HG03575 (cell line): Measurements from ENCODE around the gene NPPA.
A peak's percentile ranks its signal among the peaks of the same experiment; 100 is the strongest.
"Not testable (repeated sequence)": the region's sequence is repeated elsewhere in the genome, so short reads cannot be mapped to it uniquely, and the experiment has no call there.

Experiments
- ATAC-seq: cut with Tn5 transposase; IDR thresholded peaks from one replicate; pipeline ENCODE4 v1.9.1; 2021; ENCODE audit not compliant: unreplicated experiment, insufficient number of reproducible peaks, low FRiP score; ENCODE audit errors: extremely low read depth

Gene NPPA

DNA sequence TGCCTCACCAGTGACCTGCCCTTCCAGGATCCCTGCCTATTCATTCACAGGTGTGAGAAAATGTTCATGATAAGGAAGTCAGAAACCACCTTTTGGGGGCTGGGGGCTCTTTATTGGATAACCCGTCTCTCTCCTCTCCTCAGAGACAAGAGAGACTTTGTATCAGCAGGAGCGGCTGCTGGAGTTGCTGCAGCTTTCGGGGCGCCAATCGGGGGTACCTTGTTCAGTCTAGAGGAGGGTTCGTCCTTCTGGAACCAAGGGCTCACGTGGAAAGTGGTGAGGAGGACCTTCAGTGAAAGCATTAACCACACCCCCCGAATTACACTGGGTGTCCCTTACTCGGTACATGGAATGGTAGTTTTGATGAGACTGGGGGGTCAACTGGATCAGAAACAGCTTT lies 20.6 kb downstream of the NPPA start:
- no peak for ATAC-seq

GRCh38 chr1:11825131-11825530 lies 22.5 kb downstream of the NPPA start:
- ATAC-seq = no peak

- ATAC-seq = no peak
Measured at GRCh38 chr1:11823366-11824137, 24.0 kb downstream of the NPPA start.

DNA sequence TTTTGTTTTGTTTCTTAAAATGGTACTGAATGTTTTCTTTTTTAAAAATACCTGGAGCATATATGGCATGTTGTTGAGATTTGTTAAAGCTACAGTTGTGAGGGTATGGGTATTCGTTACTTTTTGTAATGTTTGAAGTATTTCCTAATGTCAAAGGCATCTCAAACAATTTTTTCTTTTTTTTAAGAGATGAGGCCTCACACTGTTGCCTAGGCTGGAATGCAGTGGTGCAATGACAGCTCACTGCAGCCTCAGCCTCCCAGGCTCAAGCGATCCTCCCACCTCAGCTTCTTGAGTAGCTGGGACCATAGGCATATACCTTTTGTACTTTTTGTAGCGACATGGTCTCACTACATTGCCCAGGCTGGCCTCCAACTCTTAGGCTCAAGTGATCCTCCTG lies 25.5 kb downstream of the NPPA start:
- ATAC-seq = no peak

GRCh38 chr1:11817192-11817591 lies 30.4 kb downstream of the NPPA start:
- no peak for ATAC-seq

GRCh38 chr1:11813021-11813420 lies 34.6 kb downstream of the NPPA start:
- no peak for ATAC-seq

DNA sequence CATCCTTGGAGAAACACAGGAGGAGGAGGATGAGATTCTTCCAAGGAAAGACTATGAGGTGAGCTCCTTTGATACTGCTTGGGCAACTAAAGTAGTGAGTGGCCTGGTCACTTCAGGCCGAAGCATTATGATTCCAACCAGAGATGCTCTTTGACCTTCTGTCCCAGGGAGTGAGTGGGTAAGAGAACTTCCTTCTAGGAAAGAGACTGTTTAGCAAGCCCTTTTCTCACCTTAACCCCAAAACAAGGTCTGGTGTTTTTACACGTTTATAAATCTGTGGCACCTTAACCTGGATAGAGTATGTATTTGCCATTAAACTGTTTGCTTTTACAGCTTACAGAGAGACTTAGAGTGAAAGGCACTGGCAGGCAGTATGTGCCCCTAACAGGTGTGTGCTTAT lies 40.5 kb downstream of the NPPA start:
- ATAC-seq = no peak

DNA sequence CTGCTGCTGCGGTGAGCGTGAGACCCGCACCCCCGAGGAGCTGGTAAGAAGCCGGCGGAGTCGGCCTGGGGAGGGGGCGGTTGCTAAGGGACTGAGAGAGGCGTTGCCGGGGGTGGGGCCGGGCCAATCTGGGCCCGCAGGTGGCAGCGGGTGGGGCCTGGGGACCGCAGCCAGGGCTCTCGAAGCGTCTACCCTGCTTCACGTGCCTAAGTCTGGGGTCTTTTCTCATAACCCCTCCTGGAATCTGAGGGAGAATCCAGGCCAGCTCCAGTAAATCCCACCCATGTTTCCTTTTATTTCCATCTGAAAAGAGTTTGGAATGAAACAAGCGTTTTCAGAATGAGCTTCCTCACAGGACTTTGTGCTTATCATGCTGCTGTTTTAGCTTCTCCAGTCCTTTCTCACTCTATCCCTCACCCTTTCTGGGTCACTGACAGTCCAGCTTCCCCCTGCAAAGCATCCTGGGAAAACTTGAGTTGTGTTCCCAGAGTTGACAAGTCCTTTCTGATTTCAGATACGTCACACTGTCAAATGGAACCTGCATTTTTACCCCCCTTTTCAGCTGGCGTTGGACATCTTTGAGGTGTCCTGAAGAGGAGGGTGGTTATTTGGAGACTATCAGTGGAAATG lies 41.2 kb downstream of the NPPA start:
- ATAC-seq = no peak

- peak; percentile 35 for ATAC-seq
Measured at GRCh38 chr1:11805422-11806306, 41.9 kb downstream of the NPPA start, which contains the start of the genes CLCN6 and MTHFR. Gene CLCN6, plus strand, starts transcription at chr1:11806191. Its CDS starts 72 bp downstream, at chr1:11806263. Gene MTHFR, minus strand, starts transcription at chr1:11805964. Its CDS starts 2,848 bp downstream, at chr1:11803116.

DNA sequence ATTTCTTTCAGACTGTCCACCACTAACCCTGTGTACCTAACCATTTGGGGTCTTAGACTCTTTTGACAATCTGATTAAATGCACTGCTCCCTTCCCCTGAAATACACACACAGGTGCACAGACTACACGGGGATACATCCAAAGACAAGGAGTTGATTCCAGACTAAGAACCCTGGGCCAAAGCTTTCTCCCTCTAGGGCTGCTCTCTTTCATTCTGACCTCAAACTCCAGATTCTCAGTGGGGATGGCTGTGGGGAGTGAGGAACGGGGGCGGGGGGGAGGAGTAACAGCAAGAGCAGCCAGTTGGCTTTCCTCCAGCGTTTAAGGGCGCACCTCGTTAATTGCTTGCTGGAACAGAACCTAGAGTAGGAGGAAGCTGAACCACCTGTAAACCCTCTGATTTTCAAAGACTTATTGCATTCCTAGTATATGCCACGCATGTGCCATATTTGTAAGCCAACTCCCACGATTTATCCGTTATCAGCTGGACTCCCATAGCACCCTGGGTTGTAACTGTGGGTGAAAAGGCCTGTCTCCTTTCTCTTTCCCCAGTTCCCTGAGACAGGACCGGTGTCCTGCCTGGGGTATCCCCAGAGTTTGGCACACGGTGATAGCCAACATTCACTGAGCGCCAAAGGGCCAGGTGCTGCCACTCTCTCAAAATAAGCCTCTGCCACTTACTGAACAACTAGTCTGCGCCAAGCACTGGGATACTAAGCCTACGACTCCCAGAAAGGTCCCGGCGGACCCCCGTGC lies 42.7 kb downstream of the NPPA start:
- ATAC-seq = no peak

DNA sequence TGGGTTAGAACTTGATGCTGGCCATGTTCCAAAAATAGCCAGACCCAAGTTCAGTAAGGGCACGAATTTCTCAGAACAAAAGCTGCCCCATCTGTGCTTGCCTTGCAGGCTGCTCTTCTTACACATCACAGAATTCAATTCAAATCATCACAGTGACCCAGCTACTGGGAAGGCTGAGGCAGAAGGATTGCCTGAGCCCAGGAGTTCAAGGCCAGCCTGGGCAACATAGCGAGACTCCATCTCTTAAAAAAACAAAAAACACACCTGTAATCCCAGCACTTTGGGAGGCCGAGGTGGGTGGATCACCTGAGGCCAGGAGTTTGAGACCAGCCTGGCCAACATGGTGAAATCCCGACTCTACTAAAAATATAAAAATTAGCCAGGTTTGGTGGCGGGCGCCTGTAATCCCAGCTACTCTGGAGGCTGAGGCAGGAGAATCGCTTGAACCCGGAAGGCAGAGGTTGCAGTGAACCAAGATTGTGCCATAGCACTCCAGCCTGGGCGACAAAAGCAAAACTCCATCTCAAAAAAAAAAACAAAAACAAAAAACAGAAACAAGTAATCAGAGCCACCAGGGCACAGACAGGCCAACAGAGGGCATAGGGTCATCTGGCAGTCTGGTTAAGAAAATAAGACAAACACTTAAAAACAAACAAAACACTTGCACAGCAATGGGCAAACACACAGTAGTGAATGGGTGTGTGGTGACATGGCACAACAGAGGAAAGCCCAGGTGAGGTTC lies 43.5 kb downstream of the NPPA start:
- ATAC-seq = not testable (repeated sequence)

DNA sequence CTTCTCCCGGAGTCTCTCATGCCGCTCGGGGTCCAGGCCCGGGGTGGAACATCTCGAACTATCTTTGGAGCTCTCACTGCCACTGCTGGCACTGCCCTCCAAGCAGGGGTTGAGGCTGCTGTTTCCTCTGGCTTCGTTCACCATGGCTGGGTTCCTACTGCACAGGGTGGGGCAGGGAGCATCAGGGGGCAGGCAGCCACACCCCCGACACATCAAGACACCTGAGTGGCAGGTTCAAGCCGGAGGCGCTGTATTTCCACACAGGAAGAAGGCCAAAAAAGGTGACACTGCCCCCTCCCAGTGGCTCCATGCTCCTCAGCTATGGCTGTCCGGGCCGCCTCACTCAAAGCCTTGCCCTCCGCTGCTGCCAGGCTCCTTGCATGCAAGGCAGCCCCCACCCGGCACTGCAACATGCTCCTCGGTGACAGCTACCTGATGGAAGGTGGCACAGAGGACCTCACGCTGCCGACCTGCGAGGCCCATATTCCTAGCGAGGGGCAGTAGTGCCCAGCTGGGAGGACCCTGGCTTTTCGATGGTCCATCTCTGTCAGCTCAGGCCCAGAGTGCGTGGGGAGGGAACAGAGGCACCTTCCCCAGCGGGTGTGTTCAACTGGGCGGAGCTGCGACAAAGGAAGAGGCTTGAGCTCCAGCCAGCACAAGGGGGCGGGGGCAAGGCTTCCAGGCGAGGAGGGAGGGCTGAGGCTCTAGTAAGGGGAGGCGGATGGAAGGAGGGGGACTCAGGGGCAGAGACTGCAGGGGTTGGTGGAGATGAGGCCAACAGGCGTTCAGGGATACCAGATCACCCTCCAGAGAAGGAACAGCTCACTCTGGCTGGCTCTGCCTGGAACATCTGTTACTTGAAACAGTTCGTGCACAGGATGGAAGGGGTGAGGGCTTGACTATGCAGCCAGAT lies 44.4 kb downstream of the NPPA start:
- no peak for ATAC-seq

DNA sequence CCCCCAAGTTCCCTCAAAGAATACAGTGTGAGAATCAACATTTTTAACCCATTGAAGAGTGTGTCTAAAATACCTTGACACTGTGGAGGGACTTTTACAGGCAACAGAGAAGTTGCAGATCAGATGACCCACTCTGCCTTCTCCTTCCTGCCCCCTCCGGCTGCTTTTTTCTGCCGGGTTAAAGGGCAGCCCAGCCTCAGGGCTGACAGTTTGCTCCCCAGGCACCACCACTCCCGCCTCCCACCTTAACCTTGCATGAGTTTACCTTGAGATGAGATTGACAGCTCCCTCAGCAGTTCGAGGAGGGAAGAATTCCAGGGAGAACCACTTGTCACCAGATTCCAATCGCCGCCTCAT lies 45.0 kb downstream of the NPPA start:
- no peak for ATAC-seq

DNA sequence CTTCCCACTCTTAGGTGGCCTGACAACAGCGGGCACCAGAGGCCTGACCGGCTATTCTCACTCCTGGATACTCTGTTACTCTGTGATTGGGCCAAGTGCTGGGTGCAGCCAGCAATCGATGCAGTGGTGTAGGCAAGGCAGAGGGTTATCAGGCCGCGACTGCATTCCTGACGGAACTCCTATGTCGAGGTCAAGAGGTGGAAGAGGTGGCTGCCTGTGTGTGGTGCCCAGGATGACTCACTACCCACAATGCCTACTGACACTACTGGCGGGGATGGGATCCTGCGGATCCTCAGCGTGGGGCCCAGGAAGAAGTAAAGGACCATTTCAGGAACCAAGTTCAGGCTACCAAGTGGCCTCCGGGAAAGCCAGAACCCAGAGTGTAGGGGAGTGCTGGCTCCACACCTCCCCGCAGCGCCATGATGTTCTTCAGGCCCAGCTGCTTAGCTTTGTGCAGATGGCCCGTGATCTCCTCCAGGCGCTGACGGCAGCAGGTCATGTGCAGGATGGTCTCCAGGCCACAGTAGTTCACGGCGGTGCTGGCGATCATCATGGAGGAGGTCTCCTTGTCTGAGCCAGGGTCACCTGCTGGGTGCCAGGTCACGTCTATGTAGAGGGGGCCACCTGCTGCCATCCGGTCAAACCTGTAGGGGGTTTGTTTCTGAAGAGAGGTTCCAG lies 46.7 kb downstream of the NPPA start:
- ATAC-seq = no peak

DNA sequence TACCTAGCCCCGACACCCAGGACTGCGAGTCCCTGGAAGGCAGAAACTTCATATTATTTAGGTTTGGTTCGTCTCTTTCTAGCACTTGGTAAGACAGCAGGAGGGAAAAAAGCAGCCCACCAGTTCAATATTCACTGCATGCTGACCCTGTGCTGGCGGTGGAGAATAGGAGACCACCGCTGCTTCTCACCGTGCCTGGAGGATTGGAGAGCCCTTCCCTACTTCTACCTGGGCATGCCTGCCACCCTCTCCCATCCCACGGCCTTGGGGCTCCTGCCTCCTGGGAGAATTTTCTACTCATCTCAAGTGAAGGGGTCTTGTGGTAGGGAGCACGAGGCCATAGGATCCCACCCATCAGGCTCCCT lies 47.2 kb downstream of the NPPA start:
- no peak for ATAC-seq

GRCh38 chr1:11799896-11800295 lies 47.7 kb downstream of the NPPA start:
- no peak for ATAC-seq

- no peak for ATAC-seq
Measured at GRCh38 chr1:11799099-11799498, 48.5 kb downstream of the NPPA start.
